GM12873 (cell line): ENCODE measurements around the gene AKAP1.

Experiments used
- TF ChIP-seq, protein P1 (sequence below): IDR thresholded peaks from 2 replicates; pipeline ENCODE4 v1.5.1; 2012; ENCODE audit warnings: low read depth, mild to moderate bottlenecking, moderate library complexity, low read length, control low read depth; ENCODE audit not compliant: insufficient read depth; ENCODE audit errors: missing control alignments

The AKAP1 gene

GRCh38 chr17:57166803-57167202 is 81.8 kb downstream of the AKAP1 start:
- TF ChIP-seq, protein P1, sequence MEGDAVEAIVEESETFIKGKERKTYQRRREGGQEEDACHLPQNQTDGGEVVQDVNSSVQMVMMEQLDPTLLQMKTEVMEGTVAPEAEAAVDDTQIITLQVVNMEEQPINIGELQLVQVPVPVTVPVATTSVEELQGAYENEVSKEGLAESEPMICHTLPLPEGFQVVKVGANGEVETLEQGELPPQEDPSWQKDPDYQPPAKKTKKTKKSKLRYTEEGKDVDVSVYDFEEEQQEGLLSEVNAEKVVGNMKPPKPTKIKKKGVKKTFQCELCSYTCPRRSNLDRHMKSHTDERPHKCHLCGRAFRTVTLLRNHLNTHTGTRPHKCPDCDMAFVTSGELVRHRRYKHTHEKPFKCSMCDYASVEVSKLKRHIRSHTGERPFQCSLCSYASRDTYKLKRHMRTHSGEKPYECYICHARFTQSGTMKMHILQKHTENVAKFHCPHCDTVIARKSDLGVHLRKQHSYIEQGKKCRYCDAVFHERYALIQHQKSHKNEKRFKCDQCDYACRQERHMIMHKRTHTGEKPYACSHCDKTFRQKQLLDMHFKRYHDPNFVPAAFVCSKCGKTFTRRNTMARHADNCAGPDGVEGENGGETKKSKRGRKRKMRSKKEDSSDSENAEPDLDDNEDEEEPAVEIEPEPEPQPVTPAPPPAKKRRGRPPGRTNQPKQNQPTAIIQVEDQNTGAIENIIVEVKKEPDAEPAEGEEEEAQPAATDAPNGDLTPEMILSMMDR = no peak

- TF ChIP-seq, protein P1 = no peak
Observed at GRCh38 chr17:57168695-57169094, 83.6 kb downstream of the AKAP1 start.

GRCh38 chr17:57170866-57171265 is 85.8 kb downstream of the AKAP1 start:
- TF ChIP-seq, protein P1 = no peak
